ENCODE results near the gene CPNE8.

GRCh38 chr12:38771871-38772270, 133.5 kb downstream of the CPNE8 start:
- TF ChIP-seq CTCF (IDR thresholded peaks at IDR 0.05) (no peak), EP300 (IDR thresholded peaks at IDR 0.05) (no peak), POLR2A (IDR thresholded peaks at IDR 0.05) (no peak), POLR2AphosphoS5 (IDR thresholded peaks at IDR 0.05) (no peak)

Measured in stomach (tissue), 4 donors.